Natural killer cell (primary cell): ENCODE data around the gene UTP20. TPM values are rescaled to one million over a fixed set of nuclear protein-coding genes. Genes with fewer than 3 reads are reported as not detected.

Experiments used
- ATAC-seq, 3 donors: fragments of 150-1000 bp in 2 of 3; fragments of 200-7000 bp in 1 of 3; cut with Tn5 transposase; 1 replicate in 1 of 3; 2 replicates in 2 of 3; pipeline ENCODE4 v1.10.0; 2021; ENCODE audit warnings: mild to moderate bottlenecking in 2 of 3, moderate library complexity in 2 of 3
- DNase-seq, 2 donors: peaks; one replicate each; pipeline versions ENCODE4 v3.0.0 to v3.0.0-alpha.2; 2013 to 2021; ENCODE audit warnings: mixed read lengths in 1 of 2
- H3K27ac ChIP-seq: one replicate; pipeline ENCODE4 v1.5.1; 2013; ENCODE audit warnings: mild to moderate bottlenecking, low read length
- H3K27me3 ChIP-seq: one replicate; pipeline ENCODE4 v1.6.1; 2013; ENCODE audit warnings: low read length; ENCODE audit not compliant: control insufficient read depth, insufficient read depth
- H3K36me3 ChIP-seq: one replicate; pipeline ENCODE4 v1.6.1; 2013; ENCODE audit warnings: low read length; ENCODE audit not compliant: control insufficient read depth, insufficient read depth
- H3K4me1 ChIP-seq: one replicate; pipeline ENCODE4 v1.6.1; 2013; ENCODE audit warnings: low read length; ENCODE audit not compliant: control insufficient read depth, insufficient read depth
- H3K4me3 ChIP-seq: one replicate; pipeline ENCODE4 v1.5.1; 2013; ENCODE audit warnings: low read length
- H3K9me3 ChIP-seq: one replicate; pipeline ENCODE4 v1.6.1; 2013; ENCODE audit warnings: low read length; ENCODE audit not compliant: control insufficient read depth, insufficient read depth
- H3K27ac Mint-ChIP-seq, 2 donors: one replicate each; pipeline ENCODE4 v1.8.0; 2022; ENCODE audit warnings: mild to moderate bottlenecking in 2 of 2, mixed read lengths in 2 of 2, moderate library complexity in 1 of 2
- H3K27me3 Mint-ChIP-seq, 2 donors: one replicate each; pipeline ENCODE4 v1.8.0; 2022; ENCODE audit warnings: low read depth in 2 of 2, mixed read lengths in 2 of 2
- H3K36me3 Mint-ChIP-seq: one replicate; pipeline ENCODE4 v1.8.0; 2022; ENCODE audit warnings: mixed read lengths
- H3K4me1 Mint-ChIP-seq, 2 donors: one replicate each; pipeline ENCODE4 v1.8.0; 2022; ENCODE audit warnings: mixed read lengths in 2 of 2
- H3K4me3 Mint-ChIP-seq: one replicate; pipeline ENCODE4 v1.8.0; 2022; ENCODE audit warnings: mild to moderate bottlenecking, moderate library complexity, mixed read lengths
- H3K9me3 Mint-ChIP-seq, 2 donors: one replicate each; pipeline ENCODE4 v1.8.0; 2022; ENCODE audit warnings: mixed read lengths in 2 of 2
- WGBS: methylation state at CpG from one replicate; pipeline ENCODE4 v1.1.7; 2013; ENCODE audit warnings: missing lambda C conversion rate; ENCODE audit not compliant: insufficient coverage; 5-methylcytosine and 5-hydroxymethylcytosine counted together
- intact Hi-C: fragments of 100-400 bp; cut with micrococcal nuclease; formaldehyde crosslinking; loops from one replicate; pipeline ENCODE4 v1.14.2; 2022
- total RNA-seq, 4 donors: library from RNA; stranded (reverse); fragments of 120-200 nt in 1 of 4; gene quantifications; one replicate each; pipeline versions ENCODE4 v1.2.3 to v1.2.4, GENCODE V29; 2013 to 2022
- TF ChIP-seq, protein P1 (sequence below): fragments of 200-600 bp; IDR thresholded peaks from one replicate; pipeline ENCODE4 v1.8.0; 2022; ENCODE audit warnings: antibody characterized with exemption

The UTP20 gene
- 10 to 100 TPM in 1 of 3 donors, 1 to 10 TPM in 2; 7.1 to 10.2 (median 9.0) TPM for total RNA-seq
- 18.7 TPM for total RNA-seq (2013)

DNA sequence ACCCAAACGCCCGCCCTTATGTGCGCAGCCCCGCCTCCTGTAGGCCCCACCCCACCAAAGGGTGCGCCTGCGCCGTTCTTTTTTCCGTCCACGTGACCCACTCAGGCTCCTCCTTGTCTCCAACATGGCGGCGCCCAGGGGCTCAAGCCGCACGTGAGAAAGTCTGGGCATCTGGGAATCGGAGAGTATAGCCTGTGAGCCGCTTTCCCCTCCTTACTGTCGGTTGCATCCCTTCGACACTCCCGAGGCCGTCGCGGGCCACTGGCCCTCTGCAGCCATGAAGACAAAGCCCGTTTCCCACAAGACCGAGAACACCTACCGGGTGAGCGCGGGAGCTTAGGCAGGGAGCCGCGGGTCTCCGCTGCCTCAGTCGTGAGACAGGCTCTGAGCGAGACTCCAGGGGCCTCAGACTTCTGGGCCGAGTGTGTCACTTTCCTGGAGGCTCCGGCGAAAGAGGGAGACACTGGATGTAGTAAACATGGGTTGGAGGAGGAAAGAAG lies at the start of gene UTP20:
TSS of gene UTP20 (plus strand) at position 100 of the 500 bp plus-strand sequence. CDS start at position 278, 178 bp downstream.
- Histone ChIP-seq H3K27me3 (peaks cover 6% of the 10 kb centered on the region), H3K4me1 (peaks cover 10% of the 10 kb centered on the region), H3K36me3 (peaks cover 2% of the 10 kb centered on the region), H3K4me3 (peak within 1 kb of the TSS; percentile 63), H3K9me3 (no peaks in the 10 kb centered on the region), H3K27ac (no peak within 1 kb of the TSS)
- peak within 1 kb of the TSS; percentile 69 to 73 for H3K27ac Mint-ChIP-seq
- TF ChIP-seq, protein P1, sequence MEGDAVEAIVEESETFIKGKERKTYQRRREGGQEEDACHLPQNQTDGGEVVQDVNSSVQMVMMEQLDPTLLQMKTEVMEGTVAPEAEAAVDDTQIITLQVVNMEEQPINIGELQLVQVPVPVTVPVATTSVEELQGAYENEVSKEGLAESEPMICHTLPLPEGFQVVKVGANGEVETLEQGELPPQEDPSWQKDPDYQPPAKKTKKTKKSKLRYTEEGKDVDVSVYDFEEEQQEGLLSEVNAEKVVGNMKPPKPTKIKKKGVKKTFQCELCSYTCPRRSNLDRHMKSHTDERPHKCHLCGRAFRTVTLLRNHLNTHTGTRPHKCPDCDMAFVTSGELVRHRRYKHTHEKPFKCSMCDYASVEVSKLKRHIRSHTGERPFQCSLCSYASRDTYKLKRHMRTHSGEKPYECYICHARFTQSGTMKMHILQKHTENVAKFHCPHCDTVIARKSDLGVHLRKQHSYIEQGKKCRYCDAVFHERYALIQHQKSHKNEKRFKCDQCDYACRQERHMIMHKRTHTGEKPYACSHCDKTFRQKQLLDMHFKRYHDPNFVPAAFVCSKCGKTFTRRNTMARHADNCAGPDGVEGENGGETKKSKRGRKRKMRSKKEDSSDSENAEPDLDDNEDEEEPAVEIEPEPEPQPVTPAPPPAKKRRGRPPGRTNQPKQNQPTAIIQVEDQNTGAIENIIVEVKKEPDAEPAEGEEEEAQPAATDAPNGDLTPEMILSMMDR, result no peak
- ATAC-seq (peak; percentile 99 to 100 (median 100)), DNase-seq (peak; percentile 94 to 96)
- WGBS, result under 1% methylated on average over 34 of the region's 34 CpGs
- H3K36me3 Mint-ChIP-seq, result no peaks in the 10 kb centered on the region
- peak within 1 kb of the TSS; percentile 94 for H3K4me3 Mint-ChIP-seq
- no peaks in the 10 kb centered on the region for H3K9me3 Mint-ChIP-seq
- intact Hi-C loops, result no loop called here
- peaks cover 0 to 8% of the 10 kb centered on the region in 2 donors for H3K4me1 Mint-ChIP-seq
- H3K27me3 Mint-ChIP-seq, result peaks cover 15 to 24% of the 10 kb centered on the region in 2 donors

DNA sequence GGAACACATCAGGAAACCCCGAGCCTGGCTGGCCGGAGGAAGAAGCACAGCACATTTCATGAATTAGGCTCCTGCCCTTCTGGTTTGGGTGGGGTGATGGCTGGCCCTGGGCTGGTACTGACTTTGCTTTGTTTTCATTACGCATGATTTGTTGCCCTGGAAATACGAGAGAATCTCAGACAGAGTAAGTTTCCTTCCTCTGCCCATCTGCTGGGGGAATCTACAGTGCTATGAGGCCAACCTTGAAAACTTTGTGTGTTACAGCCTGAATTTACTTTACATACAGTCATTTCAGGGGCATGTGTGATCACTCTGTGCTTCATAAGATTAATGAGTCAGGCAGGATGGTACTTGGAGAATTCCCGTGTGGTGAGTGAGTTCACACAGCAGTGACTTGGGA lies 49.4 kb upstream of the UTP20 start:
- H3K9me3 ChIP-seq, result no peaks in the 10 kb centered on the region
- peaks cover 0 to 4% of the 10 kb centered on the region in 2 donors for H3K9me3 Mint-ChIP-seq
- WGBS, result 67% methylated on average over 5 of the region's 5 CpGs
- ATAC-seq (no peak), DNase-seq (no peak)
- H3K4me3 Mint-ChIP-seq, result no peak overlapping the region
- H3K27me3 Mint-ChIP-seq, result no peaks in the 10 kb centered on the region
- TF ChIP-seq, protein P1, result no peak
- no peaks in the 10 kb centered on the region for H3K27me3 ChIP-seq
- H3K36me3 Mint-ChIP-seq, result no peaks in the 10 kb centered on the region
- no peak overlapping the region for H3K27ac ChIP-seq
- no peak overlapping the region for H3K4me3 ChIP-seq
- intact Hi-C loops, result no loop called here
- H3K36me3 ChIP-seq, result no peaks in the 10 kb centered on the region
- no peaks in the 10 kb centered on the region for H3K4me1 ChIP-seq
- H3K27ac Mint-ChIP-seq, result no peak overlapping the region
- no peaks in the 10 kb centered on the region for H3K4me1 Mint-ChIP-seq

DNA sequence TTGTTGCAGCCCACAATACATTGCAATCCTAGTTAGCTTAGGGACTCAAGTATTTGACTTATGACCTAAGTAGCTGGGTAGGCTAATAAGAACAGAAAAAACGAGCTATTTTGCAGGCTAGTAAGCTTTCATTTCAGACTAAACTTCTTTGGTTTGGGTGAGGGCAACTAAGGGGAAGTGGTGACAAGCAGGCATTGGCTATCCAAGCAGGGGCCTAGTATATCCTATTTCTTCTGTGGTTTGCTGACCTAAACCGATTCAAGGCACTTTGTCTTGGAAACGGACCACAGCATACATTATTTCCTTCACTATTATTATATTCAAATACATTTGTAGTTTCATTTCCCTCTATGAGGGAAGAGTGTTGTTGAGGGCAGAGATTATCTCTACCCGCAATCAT lies 48.3 kb upstream of the UTP20 start:
- Histone ChIP-seq H3K36me3 (no peaks in the 10 kb centered on the region), H3K27ac (no peak overlapping the region), H3K27me3 (no peaks in the 10 kb centered on the region), H3K9me3 (no peaks in the 10 kb centered on the region), H3K4me3 (no peak overlapping the region), H3K4me1 (no peaks in the 10 kb centered on the region)
- H3K4me3 Mint-ChIP-seq, result no peak overlapping the region
- no peak for ATAC-seq
- DNase-seq, result no peak
- H3K27me3 Mint-ChIP-seq, result no peaks in the 10 kb centered on the region
- no peak overlapping the region for H3K27ac Mint-ChIP-seq
- peaks cover 0 to 4% of the 10 kb centered on the region in 2 donors for H3K9me3 Mint-ChIP-seq
- intact Hi-C loops, result no loop called here
- TF ChIP-seq, protein P1, result no peak
- no peaks in the 10 kb centered on the region for H3K4me1 Mint-ChIP-seq
- 44% methylated on average over 2 of the region's 4 CpGs for WGBS
- no peaks in the 10 kb centered on the region for H3K36me3 Mint-ChIP-seq

DNA sequence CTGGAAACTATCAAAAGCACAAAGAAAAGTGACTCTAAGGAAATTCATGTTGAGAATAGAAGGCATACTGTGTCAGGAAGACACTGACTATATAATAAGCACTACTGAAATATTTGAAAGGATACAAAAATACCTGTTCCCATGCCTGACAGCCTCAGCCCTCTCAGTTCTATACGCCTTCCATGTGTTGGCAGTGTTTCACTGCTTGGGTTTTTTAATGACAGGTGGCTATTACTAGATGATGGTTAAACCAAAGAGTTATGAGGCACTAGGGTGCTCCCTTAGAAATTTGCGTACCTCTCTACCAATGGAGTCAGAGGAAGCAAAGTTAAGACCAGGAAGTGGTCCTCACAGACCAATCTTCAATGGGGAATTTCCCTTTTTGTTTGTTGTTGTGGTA lies 44.2 kb upstream of the UTP20 start:
- 84% methylated on average over 2 of the region's 2 CpGs for WGBS

More for the DNA sequence above, 44.2 kb upstream of the UTP20 start:
- ATAC-seq (no peak), DNase-seq (no peak)
- TF ChIP-seq, protein P1, result no peak
- Histone ChIP-seq H3K4me1 (no peaks in the 10 kb centered on the region), H3K9me3 (no peaks in the 10 kb centered on the region), H3K27ac (no peak overlapping the region), H3K27me3 (no peaks in the 10 kb centered on the region), H3K4me3 (no peak overlapping the region), H3K36me3 (no peaks in the 10 kb centered on the region)
- Mint-ChIP-seq H3K27ac (no peak overlapping the region), H3K27me3 (peaks cover 2 to 16% of the 10 kb centered on the region in 2 donors), H3K4me3 (no peak overlapping the region), H3K36me3 (no peaks in the 10 kb centered on the region), H3K9me3 (peaks cover 0 to 5% of the 10 kb centered on the region in 2 donors), H3K4me1 (no peaks in the 10 kb centered on the region)
- intact Hi-C loops, result no loop called here
